Measurements from ENCODE around the gene NRP1. TPM values are rescaled to one million over a fixed set of nuclear protein-coding genes. Genes with fewer than 3 reads are reported as not detected.

NRP1 gene
- total and polyA plus RNA-seq, 2 of the 8 experiments (the other 6 are each of a cell fraction or from before 2014, with no cell fraction given), result 1.2 to 2.1 TPM

DNA sequence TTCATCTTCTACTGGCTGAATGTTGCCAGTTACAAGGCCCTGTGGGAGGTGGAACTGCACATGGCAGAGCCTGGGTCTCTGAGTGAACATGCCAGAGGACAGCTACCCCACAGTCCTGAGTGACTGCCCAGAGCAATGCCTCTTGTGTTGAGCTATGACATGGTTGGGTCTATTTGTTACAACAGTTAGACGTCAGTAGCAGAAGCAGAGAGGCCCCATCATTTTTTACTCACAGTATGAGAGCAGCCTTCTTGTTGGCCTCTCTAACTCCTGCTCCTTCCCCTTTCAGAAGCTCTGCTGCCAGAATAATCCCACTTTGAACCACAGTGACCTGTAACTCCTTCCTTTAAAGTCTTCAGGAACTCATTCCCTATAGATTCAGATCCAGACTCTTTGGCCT, 30.8 kb upstream of the NRP1 start (continued):
- no peak for TF ChIP-seq EP300 (IDR thresholded peaks at IDR 0.05; ENCODE audit: borderline replicate concordance in 1 of 2, low read depth in 2 of 2, low read length in 2 of 2)
- no peak for TF ChIP-seq CHD1 (IDR thresholded peaks at IDR 0.05; ENCODE audit: low read depth, low read length)
- TF ChIP-seq GTF2F1 (IDR thresholded peaks at IDR 0.05; ENCODE audit: borderline replicate concordance, low read depth, low read length), result no peak
